B cell (primary cell): Measurements from ENCODE around the gene ZNF607. TPM values are rescaled to one million over a fixed set of nuclear protein-coding genes. Genes with fewer than 3 reads are reported as not detected.

Experiments
- ATAC-seq: fragments of 200-7000 bp; cut with Tn5 transposase; one replicate; pipeline ENCODE4 v1.10.0; 2021; ENCODE audit warnings: low read depth, mild to moderate bottlenecking, moderate number of reproducible peaks, moderate library complexity
- CTCF ChIA-PET: fragments of 350-600 bp; sonication (Branson Sonifier 250); formaldehyde crosslinking; loops from one replicate; lab custom pipeline; 2021; ENCODE audit warnings: antibody characterized with exemption, inconsistent platforms; lab: Charles Lee
- POLR2A ChIA-PET: fragments of 350-600 bp; sonication (Branson Sonifier 250); formaldehyde crosslinking; loops from one replicate; lab custom pipeline; 2021; ENCODE audit warnings: antibody characterized with exemption; lab: Charles Lee
- DNase-seq: peaks from one replicate; pipeline ENCODE4 v3.0.0; 2013
- H2AFZ ChIP-seq: 2 replicates; pipeline ENCODE4 v1.6.1; 2012; ENCODE audit warnings: mild to moderate bottlenecking, low read depth, low read length; ENCODE audit not compliant: insufficient read depth, poor library complexity, severe bottlenecking
- H3K27ac ChIP-seq, 2 donors: 1 replicate in 1 of 2; 2 replicates in 1 of 2; pipeline ENCODE4 v1.5.1; 2012 to 2013; ENCODE audit warnings: low read length in 2 of 2, mild to moderate bottlenecking in 2 of 2, moderate library complexity in 1 of 2
- H3K27me3 ChIP-seq, 4 experiments: fragments of 200-600 bp in 1 of 4; sonication (generic) in 1 of 4; replicated peaks in 1 of 4; 1 replicate in 2 of 4; 2 replicates in 2 of 4; pipeline versions ENCODE4 v1.6.1 to v1.7.0; 2013 to 2016; ENCODE audit warnings: low read length in 3 of 4, mild to moderate bottlenecking in 2 of 4, mixed read lengths in 1 of 4, moderate library complexity in 1 of 4; ENCODE audit not compliant: insufficient read depth in 4 of 4, control insufficient read depth in 3 of 4; ENCODE audit errors: control extremely low read depth in 1 of 4
- H3K36me3 ChIP-seq, 2 experiments: replicated peaks in 1 of 2; 1 replicate in 1 of 2; 2 replicates in 1 of 2; pipeline versions ENCODE4 v1.6.1 to v1.7.1; 2013; ENCODE audit warnings: low read length in 1 of 2; ENCODE audit not compliant: insufficient read depth in 2 of 2, control insufficient read depth in 1 of 2; ENCODE audit errors: control extremely low read depth in 1 of 2, extremely low read depth in 1 of 2
- H3K4me1 ChIP-seq, 2 donors: fragments of 200-600 bp in 1 of 2; sonication (generic) in 1 of 2; 1 replicate in 1 of 2; 2 replicates in 1 of 2; pipeline versions ENCODE4 v1.5.1 to v1.6.1; 2013 to 2017; ENCODE audit warnings: low read length in 2 of 2; ENCODE audit not compliant: control insufficient read depth in 2 of 2, insufficient read depth in 2 of 2
- H3K4me2 ChIP-seq: replicated peaks from 2 replicates; pipeline ENCODE3; 2012; ENCODE audit warnings: mild to moderate bottlenecking, low read depth, low read length; ENCODE audit not compliant: poor library complexity, severe bottlenecking
- H3K4me3 ChIP-seq, 5 experiments: fragments of 200-600 bp in 1 of 5; sonication (generic) in 1 of 5; 1 replicate in 3 of 5; 2 replicates in 2 of 5; pipeline versions ENCODE4 v1.5.1 to v1.7.0; 2011 to 2016; ENCODE audit warnings: low read length in 4 of 5, mild to moderate bottlenecking in 4 of 5, low read depth in 2 of 5, control low read depth in 1 of 5, moderate library complexity in 1 of 5; ENCODE audit not compliant: insufficient read depth in 1 of 5; ENCODE audit errors: control extremely low read depth in 1 of 5, extremely low read depth in 1 of 5
- H3K79me2 ChIP-seq: fragments of 200-600 bp; sonication (generic); one replicate; pipeline ENCODE4 v1.6.0; 2016; ENCODE audit warnings: low read length; ENCODE audit not compliant: control insufficient read depth, insufficient read depth
- H3K9ac ChIP-seq: fragments of 200-600 bp; sonication (generic); 2 replicates; pipeline ENCODE4 v1.6.1; 2017; ENCODE audit warnings: mild to moderate bottlenecking, low read length, moderate library complexity
- H3K9me3 ChIP-seq, 3 donors: one replicate each; pipeline versions ENCODE4 v1.6.1 to v1.7.1; 2013; ENCODE audit warnings: low read length in 2 of 3; ENCODE audit not compliant: control insufficient read depth in 2 of 3, insufficient read depth in 1 of 3; ENCODE audit errors: control extremely low read depth in 1 of 3
- H4K20me1 ChIP-seq: 2 replicates; pipeline ENCODE4 v1.6.0; 2012; ENCODE audit warnings: mild to moderate bottlenecking, low read length; ENCODE audit not compliant: insufficient read depth, control insufficient read depth, poor library complexity, severe bottlenecking
- H3K27ac Mint-ChIP-seq: one replicate; pipeline ENCODE4 v1.8.0; 2021; ENCODE audit warnings: mixed read lengths
- H3K27me3 Mint-ChIP-seq: one replicate; pipeline ENCODE4 v1.8.0; 2021; ENCODE audit warnings: mixed read lengths
- H3K4me1 Mint-ChIP-seq: one replicate; pipeline ENCODE4 v1.8.0; 2021; ENCODE audit warnings: mixed read lengths
- H3K4me3 Mint-ChIP-seq: one replicate; pipeline ENCODE4 v1.8.0; 2021; ENCODE audit warnings: mixed read lengths
- H3K9me3 Mint-ChIP-seq: one replicate; pipeline ENCODE4 v1.8.0; 2022; ENCODE audit warnings: mixed read lengths; ENCODE audit not compliant: insufficient read depth
- EZH2 ChIP-seq: IDR thresholded peaks from 2 replicates; pipeline ENCODE4 v1.6.1; 2012; ENCODE audit warnings: borderline replicate concordance, low read depth, mild to moderate bottlenecking, moderate library complexity, low read length; ENCODE audit not compliant: insufficient read depth, poor library complexity, severe bottlenecking
- WGBS: methylation state at CpG from one replicate; pipeline ENCODE4 v1.1.5; 2013; ENCODE audit warnings: missing lambda C conversion rate; ENCODE audit not compliant: insufficient coverage; 5-methylcytosine and 5-hydroxymethylcytosine counted together
- intact Hi-C: fragments of 100-400 bp; cut with micrococcal nuclease; formaldehyde crosslinking; loops from one replicate; pipeline ENCODE4 v1.10.0; 2022
- polyA plus RNA-seq: library from polyadenylated mRNA; depleted of rRNA; stranded (reverse); fragments of >200 nt; gene quantifications from 2 replicates; pipeline ENCODE4 v1.2.3, GENCODE V29; 2012
- total RNA-seq, 2 donors: library from RNA; stranded (reverse); fragments of 120-200 nt in 1 of 2; gene quantifications; 1 replicate in 1 of 2; 2 replicates in 1 of 2; pipeline versions ENCODE4 v1.2.3 to v1.2.4, GENCODE V29; 2013 to 2022
- TF ChIP-seq, protein P1 (sequence below): fragments of 200-600 bp; IDR thresholded peaks from one replicate; pipeline ENCODE4 v1.8.0; 2022; ENCODE audit warnings: antibody characterized with exemption, mild to moderate bottlenecking

The ZNF607 gene
- total and polyA plus RNA-seq, 2 donors (not counting 1 experiment from before 2014, with no cell fraction given): 4.4 to 21.5 TPM

DNA sequence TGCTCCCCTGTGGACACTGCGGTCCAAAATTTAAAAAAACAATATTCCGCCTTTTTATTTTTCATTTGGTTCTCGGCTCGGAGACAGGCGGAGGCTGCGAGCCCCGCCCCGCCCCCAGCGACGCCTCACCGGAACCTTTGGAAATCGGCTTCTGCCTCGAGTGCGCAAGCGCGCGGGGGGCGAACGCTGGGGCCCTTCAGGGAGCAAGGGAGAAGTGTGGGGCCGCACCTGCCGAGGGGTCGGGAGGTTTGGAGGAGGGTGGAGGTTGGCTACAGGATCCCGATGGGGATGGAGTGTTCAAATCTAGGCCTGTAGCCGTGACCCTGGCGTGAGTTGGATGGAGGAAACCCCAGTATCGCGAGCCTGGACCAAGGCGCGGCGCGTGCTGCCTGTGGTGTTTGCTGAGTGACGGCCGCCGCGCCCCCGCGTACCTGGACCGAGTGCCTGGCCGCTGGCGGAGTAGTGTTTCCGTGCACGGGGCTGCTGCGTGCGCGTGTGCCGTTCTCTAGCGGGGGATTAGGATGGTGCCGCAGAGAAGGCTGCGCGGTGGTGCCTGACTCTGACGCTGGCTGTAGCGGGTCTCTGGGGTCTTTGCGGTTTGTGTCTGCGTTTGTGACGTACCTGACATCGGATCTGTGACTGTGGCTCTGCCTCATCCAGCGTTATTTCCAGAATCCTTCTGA, 63.7 kb downstream of the ZNF607 start:
- under 1% methylated on average over 56 of the region's 57 CpGs for WGBS
- Mint-ChIP-seq H3K4me1 (peaks cover 30% of the 10 kb centered on the region), H3K9me3 (peaks cover 2% of the 10 kb centered on the region), H3K4me3 (peak overlapping the region; percentile 98), H3K27ac (peak overlapping the region; percentile 97), H3K27me3 (no peaks in the 10 kb centered on the region)
- Histone ChIP-seq H3K27ac (peak overlapping the region; percentile 91 to 93), H3K36me3 (no peaks in the 10 kb centered on the region), H3K4me2 (peak overlapping the region; percentile 89), H3K4me1 (peaks cover 15 to 19% of the 10 kb centered on the region in 2 donors), H2AFZ (peak overlapping the region; percentile 97), H3K9me3 (no peaks in the 10 kb centered on the region), H3K27me3 (no peaks in the 10 kb centered on the region), H4K20me1 (no peaks in the 10 kb centered on the region), H3K79me2 (peaks cover 42% of the 10 kb centered on the region), H3K4me3 (peak overlapping the region; percentile 36 to 89 (median 80)), H3K9ac (peak overlapping the region; percentile 92)
- intact Hi-C loops: loop anchor here (1.0 kb wide), 5 partner anchors 36 to 150 kb away; partner anchors contain the start of genes ZNF540, ZNF571, ZNF573 and ZNF607
- no peak for TF ChIP-seq EZH2
- TF ChIP-seq, protein P1, sequence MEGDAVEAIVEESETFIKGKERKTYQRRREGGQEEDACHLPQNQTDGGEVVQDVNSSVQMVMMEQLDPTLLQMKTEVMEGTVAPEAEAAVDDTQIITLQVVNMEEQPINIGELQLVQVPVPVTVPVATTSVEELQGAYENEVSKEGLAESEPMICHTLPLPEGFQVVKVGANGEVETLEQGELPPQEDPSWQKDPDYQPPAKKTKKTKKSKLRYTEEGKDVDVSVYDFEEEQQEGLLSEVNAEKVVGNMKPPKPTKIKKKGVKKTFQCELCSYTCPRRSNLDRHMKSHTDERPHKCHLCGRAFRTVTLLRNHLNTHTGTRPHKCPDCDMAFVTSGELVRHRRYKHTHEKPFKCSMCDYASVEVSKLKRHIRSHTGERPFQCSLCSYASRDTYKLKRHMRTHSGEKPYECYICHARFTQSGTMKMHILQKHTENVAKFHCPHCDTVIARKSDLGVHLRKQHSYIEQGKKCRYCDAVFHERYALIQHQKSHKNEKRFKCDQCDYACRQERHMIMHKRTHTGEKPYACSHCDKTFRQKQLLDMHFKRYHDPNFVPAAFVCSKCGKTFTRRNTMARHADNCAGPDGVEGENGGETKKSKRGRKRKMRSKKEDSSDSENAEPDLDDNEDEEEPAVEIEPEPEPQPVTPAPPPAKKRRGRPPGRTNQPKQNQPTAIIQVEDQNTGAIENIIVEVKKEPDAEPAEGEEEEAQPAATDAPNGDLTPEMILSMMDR: no peak
- ATAC-seq (peak; percentile 69), DNase-seq (peak; percentile 89)
- POLR2A ChIA-PET: interaction anchor here (1.2 to 1.4 kb wide), 2 partner anchors 36 to 124 kb away, joined by 4 to 6 read pairs; partner anchors contain the start of gene ZNF573
- CTCF ChIA-PET: no interaction called here

DNA sequence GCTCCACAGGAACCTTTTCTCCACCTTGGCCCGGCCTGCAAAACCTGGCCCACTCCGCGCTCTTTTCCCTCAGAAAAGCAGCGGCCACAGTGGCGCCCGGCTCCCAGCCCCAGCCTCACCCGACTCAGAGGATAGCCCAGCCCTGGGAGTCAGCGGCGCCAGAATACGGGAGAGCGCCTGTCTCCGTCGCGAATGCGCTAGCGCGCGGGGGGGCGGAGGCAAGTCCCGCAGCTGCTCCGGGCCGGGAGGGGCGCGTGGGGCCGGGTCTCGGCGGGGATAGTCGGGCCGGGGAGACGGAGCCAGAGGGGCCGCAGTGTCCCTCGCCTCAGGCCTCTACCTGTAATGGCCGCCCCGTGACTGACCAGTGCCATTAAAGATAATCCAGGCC, 64.3 kb downstream of the ZNF607 start, which contains the start of gene ZFP30:
Gene ZFP30, minus strand, starts transcription at position 165 of the 388 bp plus-strand sequence. CDS start 7,643 bp downstream, outside the sequence.
- Mint-ChIP-seq H3K9me3 (peaks cover 2% of the 10 kb centered on the region), H3K4me1 (peaks cover 30% of the 10 kb centered on the region), H3K27me3 (no peaks in the 10 kb centered on the region), H3K27ac (peak within 1 kb of the TSS; percentile 97), H3K4me3 (peak within 1 kb of the TSS; percentile 98)
- TF ChIP-seq, protein P1: no peak
- TF ChIP-seq EZH2: no peak
- Histone ChIP-seq H3K4me1 (peaks cover 15 to 19% of the 10 kb centered on the region in 2 donors), H3K27me3 (no peaks in the 10 kb centered on the region), H3K36me3 (no peaks in the 10 kb centered on the region), H3K27ac (peak within 1 kb of the TSS; percentile 91 to 93), H4K20me1 (no peaks in the 10 kb centered on the region), H3K9ac (peak within 1 kb of the TSS; percentile 92), H3K4me2 (peak within 1 kb of the TSS; percentile 89), H3K9me3 (no peaks in the 10 kb centered on the region), H3K79me2 (peaks cover 48% of the 10 kb centered on the region), H3K4me3 (peak within 1 kb of the TSS; percentile 58 to 89 (median 80)), H2AFZ (peak within 1 kb of the TSS; percentile 97)
- WGBS: under 1% methylated on average over 34 of the region's 34 CpGs
- ChIA-PET POLR2A (interaction anchor here (1.2 to 1.4 kb wide), 2 partner anchors 37 to 124 kb away, joined by 4 to 6 read pairs; partner anchors contain the start of gene ZNF573), CTCF (no interaction called here)
- peak; percentile 70 for ATAC-seq
- peak; percentile 86 for DNase-seq
- intact Hi-C loops: loop anchor here (1.0 kb wide), 4 partner anchors 37 to 149 kb away; partner anchors contain the start of genes ZNF573, ZNF607 and ZNF793
